Lower lobe of right lung (tissue), 2 donors: Measurements from ENCODE around the gene ADSL. TPM values are rescaled to one million over a fixed set of nuclear protein-coding genes. Genes with fewer than 3 reads are reported as not detected.

Experiments used
- ATAC-seq, 2 donors: fragments of 200-7000 bp; cut with Tn5 transposase; one replicate each; pipeline ENCODE4 v1.9.1; 2020 to 2022; ENCODE audit warnings: mild to moderate bottlenecking in 2 of 2, moderate library complexity in 2 of 2
- DNase-seq: peaks from one replicate; pipeline ENCODE4 v3.0.0-alpha.2; 2020
- H3K27ac ChIP-seq: fragments of 200-600 bp; one replicate; pipeline ENCODE4 v1.8.0; 2022
- H3K27me3 ChIP-seq: fragments of 200-600 bp; one replicate; pipeline ENCODE4 v1.8.0; 2022; ENCODE audit warnings: low read depth
- H3K36me3 ChIP-seq: fragments of 200-600 bp; one replicate; pipeline ENCODE4 v1.8.0; 2022; ENCODE audit warnings: mild to moderate bottlenecking
- H3K4me1 ChIP-seq: fragments of 200-600 bp; one replicate; pipeline ENCODE4 v1.8.0; 2022
- H3K4me3 ChIP-seq: fragments of 200-600 bp; one replicate; pipeline ENCODE4 v1.8.0; 2022; ENCODE audit warnings: mild to moderate bottlenecking
- H3K9me3 ChIP-seq: fragments of 200-600 bp; one replicate; pipeline ENCODE4 v1.8.0; 2022
- CTCF ChIP-seq: fragments of 200-600 bp; IDR thresholded peaks from one replicate; pipeline ENCODE4 v1.8.0; 2022; ENCODE audit warnings: antibody characterized with exemption, mild to moderate bottlenecking
- intact Hi-C: fragments of 100-400 bp; cut with DNase I; formaldehyde crosslinking; loops from one replicate; pipeline ENCODE4 v1.11.0; 2022
- total RNA-seq: library from RNA; stranded (reverse); fragmentation: NEBNext Ultra II Directional; extraction: Animal tissue kit (Norgen Biotek cat#: 25700); gene quantifications from one replicate; pipeline ENCODE4 v1.2.1, GENCODE V29; 2021
- donor health status: DM: no; HTN: yes; CAD: no; lungs with severe emphysema.

Gene ADSL
- total RNA-seq, 1 donor from 2014 or later: 38.1 TPM

GRCh38 chr22:40433416-40434090 lies 87.3 kb downstream of the ADSL start:
- Histone ChIP-seq H3K27me3 (no peaks in the 10 kb centered on the region), H3K4me3 (no peak overlapping the region), H3K27ac (no peak overlapping the region), H3K9me3 (no peaks in the 10 kb centered on the region), H3K4me1 (peaks cover 44% of the 10 kb centered on the region), H3K36me3 (peaks cover 52% of the 10 kb centered on the region)
- TF ChIP-seq CTCF: no peak
- ATAC-seq (no peak), DNase-seq (no peak)
- intact Hi-C loops: loop anchor here (10.0 kb wide), 1 partner anchor 211 kb away; no protein-coding TSS in a partner anchor

GRCh38 chr22:40434106-40434505 lies 87.8 kb downstream of the ADSL start:
- ATAC-seq (no peak), DNase-seq (no peak)
- intact Hi-C loops: loop anchor here (10.0 kb wide), 1 partner anchor 211 kb away; no protein-coding TSS in a partner anchor
- no peak for TF ChIP-seq CTCF
- peaks cover 46% of the 10 kb centered on the region for H3K36me3 ChIP-seq
- H3K27ac ChIP-seq: no peak overlapping the region
- H3K9me3 ChIP-seq: no peaks in the 10 kb centered on the region
- no peaks in the 10 kb centered on the region for H3K27me3 ChIP-seq
- H3K4me3 ChIP-seq: no peak overlapping the region
- H3K4me1 ChIP-seq: peaks cover 44% of the 10 kb centered on the region

- Histone ChIP-seq H3K36me3 (peaks cover 40% of the 10 kb centered on the region), H3K4me3 (no peak overlapping the region), H3K27me3 (no peaks in the 10 kb centered on the region), H3K27ac (no peak overlapping the region), H3K9me3 (no peaks in the 10 kb centered on the region), H3K4me1 (peaks cover 44% of the 10 kb centered on the region)
- ATAC-seq (no peak), DNase-seq (no peak)
- no peak for TF ChIP-seq CTCF
- intact Hi-C loops: loop anchor here (10.0 kb wide), 1 partner anchor 210 kb away; no protein-coding TSS in a partner anchor
Measured at GRCh38 chr22:40434745-40435144, 88.4 kb downstream of the ADSL start.

- H3K36me3 ChIP-seq: peaks cover 27% of the 10 kb centered on the region
- H3K27me3 ChIP-seq: no peaks in the 10 kb centered on the region
- no peaks in the 10 kb centered on the region for H3K9me3 ChIP-seq
- ATAC-seq (peak; percentile 65 to 71), DNase-seq (no peak)
- TF ChIP-seq CTCF: peak; percentile 69
- peak overlapping the region; percentile 50 for H3K27ac ChIP-seq
- H3K4me3 ChIP-seq: peak overlapping the region; percentile 33
- intact Hi-C loops: loop anchor here (10.0 kb wide), 1 partner anchor 208 kb away; no protein-coding TSS in a partner anchor
- H3K4me1 ChIP-seq: peaks cover 61% of the 10 kb centered on the region
Measured at GRCh38 chr22:40436505-40437431, 90.5 kb downstream of the ADSL start.

Other genes starting within 250 kb of the ADSL start
- gene TNRC6B, start 168.6 kb upstream of the ADSL start, total RNA-seq: 54.6 TPM
- gene SGSM3, start 24.1 kb downstream of the ADSL start, total RNA-seq: 80.3 TPM